Globus pallidus (tissue), 1 donor: ENCODE results near the gene NUBP1.
"Not testable (repeated sequence)": the region's sequence is repeated elsewhere in the genome, so short reads cannot be mapped to it uniquely, and the experiment has no call there.

Experiments used
- DNase-seq: peaks from one replicate; pipeline ENCODE4 v3.0.0-alpha.2; 2015; ENCODE audit warnings: low spot score

NUBP1 gene

GRCh38 chr16:10743610-10744369, at the start of gene NUBP1:
Gene NUBP1 (plus strand): TSS chr16:10743842. CDS start chr16:10743864, 22 bp downstream.
- DNase-seq, result peak; percentile 99

DNA sequence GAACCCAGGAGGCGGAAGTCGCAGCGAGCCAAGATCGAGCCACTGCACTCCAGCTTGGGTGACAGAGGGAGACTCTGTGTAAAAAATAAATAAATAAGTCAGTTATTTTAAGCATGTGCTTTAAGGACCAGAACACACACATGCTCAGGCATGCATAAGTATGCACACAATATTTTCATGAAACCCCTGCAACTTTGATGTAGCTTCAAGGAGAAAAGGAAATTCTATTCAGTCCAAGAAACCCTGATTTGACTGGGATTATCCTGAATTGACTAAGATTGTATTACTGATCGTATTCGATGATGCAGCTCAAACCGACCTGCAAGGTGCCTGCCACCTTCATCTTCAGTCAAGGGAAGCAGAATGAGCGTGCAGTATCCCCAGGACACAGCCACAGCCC, 49.8 kb upstream of the NUBP1 start:
- DNase-seq, result no peak

- no peak for DNase-seq
Measured at GRCh38 chr16:10694306-10694705, 49.3 kb upstream of the NUBP1 start.

DNA sequence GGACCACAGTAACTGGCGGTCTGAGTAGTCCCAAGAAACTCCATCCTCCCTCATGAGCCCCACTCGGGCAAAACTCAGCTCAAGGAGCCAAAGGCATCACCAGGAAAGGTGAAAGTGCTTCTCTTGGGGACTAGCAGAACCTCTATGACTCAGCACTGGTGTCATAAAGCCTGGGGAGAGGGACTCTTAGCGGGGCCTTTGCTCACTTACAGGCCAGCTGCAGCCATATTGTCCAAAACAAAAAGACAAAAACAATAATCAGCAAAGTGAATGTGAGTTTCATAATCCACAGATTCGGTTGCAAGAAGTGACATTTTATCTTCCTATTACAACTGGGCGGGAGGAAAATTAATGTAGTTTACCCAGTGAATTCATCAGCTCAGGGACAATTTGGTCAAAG, 48.8 kb upstream of the NUBP1 start, which contains the start of gene TEKT5:
TEKT5 (minus strand) TSS at position 101 of the 400 bp plus-strand sequence; CDS start at position 44, 57 bp downstream.
- no peak for DNase-seq

- no peak for DNase-seq
Measured at GRCh38 chr16:10699756-10700155, 43.9 kb upstream of the NUBP1 start.

DNA sequence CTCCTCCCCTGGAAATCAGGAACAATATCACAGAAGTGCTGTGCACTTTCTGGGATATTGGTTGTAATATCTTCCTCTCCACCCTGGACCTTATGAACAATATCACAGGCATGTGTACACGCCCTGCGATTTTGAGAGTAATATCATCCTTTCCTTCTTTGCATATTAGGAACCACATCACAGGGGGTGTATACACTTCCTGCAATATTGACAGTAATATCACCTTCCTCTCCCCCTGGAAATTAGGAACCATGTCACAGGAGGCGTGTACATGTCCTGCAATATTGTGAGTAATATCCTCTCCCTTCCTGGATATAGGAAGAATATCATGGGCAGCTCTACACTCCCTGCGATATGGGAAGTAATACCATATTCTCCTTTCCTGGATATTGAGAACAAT, 34.7 kb upstream of the NUBP1 start:
- no peak for DNase-seq

- DNase-seq, result no peak
Measured at GRCh38 chr16:10728003-10728887, 15.4 kb upstream of the NUBP1 start.

GRCh38 chr16:10729104-10730048, 14.3 kb upstream of the NUBP1 start:
- DNase-seq, result no peak

DNA sequence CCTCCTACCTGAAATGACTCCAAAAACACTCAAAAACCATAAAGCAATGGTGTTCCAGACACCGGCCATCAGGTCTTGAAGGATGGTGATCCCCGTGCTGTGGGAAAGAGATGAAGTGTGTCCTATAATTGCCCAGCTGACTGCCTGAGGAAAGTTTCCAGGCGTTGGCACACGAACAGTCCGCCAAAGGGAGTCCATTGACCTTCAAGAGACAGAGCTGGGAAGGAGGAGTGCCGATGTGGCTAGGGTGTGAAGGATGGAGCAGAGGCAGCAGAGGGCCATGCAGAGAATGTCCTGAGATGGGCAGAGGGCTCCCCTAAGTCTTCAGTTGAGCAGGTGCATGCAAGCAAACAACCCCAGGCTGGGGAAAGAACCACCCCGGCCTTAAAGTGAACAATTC, 11.9 kb upstream of the NUBP1 start:
- DNase-seq, result no peak

GRCh38 chr16:10737068-10737625, 6.5 kb upstream of the NUBP1 start:
- DNase-seq, result peak; percentile 69

DNA sequence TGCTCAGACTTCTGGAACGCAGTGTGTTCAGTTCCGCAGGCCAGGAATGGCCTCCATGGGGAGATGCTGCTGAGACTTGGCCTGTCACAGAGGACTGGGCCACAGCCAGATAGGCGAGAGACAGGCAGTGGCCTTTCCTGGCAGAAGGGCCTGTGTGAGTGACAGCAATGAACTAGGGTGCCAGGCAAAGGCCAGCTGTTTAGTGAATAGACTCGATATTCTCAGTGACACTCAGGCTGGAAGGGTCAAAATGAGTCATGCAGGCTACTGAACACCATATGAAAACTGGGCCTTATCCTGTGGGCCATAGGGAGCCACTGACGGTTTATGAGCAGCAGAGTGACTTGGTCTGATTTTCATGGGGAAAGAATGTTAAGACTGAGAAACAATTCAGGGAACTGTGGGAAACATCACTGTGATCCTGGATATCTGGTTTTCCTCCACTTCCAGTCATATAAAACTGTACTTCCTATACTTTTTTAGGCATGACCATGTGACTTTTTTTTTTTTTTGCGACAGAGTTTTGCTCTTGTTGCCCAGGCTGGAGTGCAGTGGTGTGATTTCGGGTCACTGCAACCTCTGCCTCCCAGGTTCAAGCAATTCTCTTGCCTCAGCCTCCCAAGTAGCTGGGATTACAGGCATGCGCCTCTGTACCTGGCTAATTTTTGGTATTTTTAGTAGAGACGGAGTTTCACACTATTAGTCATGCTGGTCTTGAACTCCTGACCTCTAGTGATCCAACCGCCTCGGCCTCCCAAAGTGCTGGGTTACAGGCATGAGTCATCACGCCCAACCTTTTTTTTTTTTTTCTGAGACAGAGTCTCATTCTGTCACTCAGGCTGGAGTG, 5.2 kb upstream of the NUBP1 start:
- DNase-seq, result peak; percentile 89

DNA sequence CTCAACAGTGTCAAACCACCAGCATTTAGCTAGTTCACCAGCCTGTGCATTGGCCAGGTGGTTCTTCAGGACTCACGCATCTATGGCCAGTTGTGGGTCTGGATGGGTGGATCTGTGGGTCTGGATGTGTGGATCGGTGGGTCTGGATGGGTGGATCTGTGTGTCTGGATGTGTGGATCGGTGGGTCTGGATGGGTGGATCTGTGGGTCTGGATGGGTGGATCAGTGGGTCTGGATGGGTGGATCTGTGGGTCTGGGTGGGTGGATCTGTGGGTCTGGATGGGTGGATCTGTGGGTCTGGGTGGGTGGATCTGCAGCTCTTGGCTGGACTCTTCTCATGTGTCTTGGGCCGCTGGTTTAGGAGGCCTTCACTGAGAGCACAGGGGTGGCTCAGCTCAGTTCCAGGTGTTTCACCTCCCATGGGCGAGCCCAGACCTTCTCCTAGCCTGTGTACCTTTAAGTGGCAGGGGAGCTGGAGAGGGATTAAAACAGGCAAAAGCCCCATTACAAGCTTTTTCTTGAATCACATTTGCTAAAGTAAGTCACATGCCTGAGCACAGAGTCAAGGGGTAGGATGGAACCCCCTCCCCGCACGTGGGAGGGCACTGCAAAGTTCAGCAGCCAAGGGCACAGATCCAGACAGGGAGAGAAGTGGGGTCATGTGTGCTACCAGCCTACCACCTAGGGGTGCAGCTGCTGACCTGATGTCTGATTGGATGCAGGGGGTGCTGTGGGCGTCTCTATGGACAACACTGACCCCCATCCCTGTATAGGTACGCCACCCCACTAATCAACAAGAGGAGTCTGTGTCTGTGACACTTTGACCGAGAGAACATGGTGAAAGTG, 3.4 kb upstream of the NUBP1 start:
- DNase-seq, result no peak

- DNase-seq, result no peak
Measured at GRCh38 chr16:10740845-10741208, 2.8 kb upstream of the NUBP1 start.

GRCh38 chr16:10741249-10741648, 2.4 kb upstream of the NUBP1 start:
- not testable (repeated sequence) for DNase-seq

GRCh38 chr16:10741844-10742243, 1.8 kb upstream of the NUBP1 start:
- no peak for DNase-seq

DNA sequence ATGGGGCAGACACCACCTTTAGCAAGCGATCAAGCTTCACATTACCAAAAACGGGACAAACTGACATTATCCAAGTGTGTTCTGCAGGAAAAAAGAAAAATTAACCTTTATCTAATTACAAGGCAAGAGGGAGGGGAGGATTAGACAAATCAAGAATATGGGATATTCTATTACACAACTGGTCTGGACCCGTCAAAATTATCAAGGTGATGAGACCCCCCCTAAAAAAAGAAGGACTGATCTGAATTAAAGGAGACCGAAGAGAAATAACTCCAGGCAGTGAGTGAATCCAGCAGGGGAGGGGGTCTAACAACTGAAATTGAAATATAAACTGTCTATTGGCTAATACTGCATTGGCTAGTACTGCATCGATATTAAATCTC, 424 bp upstream of the NUBP1 start:
- DNase-seq, result no peak

GRCh38 chr16:10744370-10745030, 858 bp downstream of the NUBP1 start:
- no peak for DNase-seq

GRCh38 chr16:10745841-10746240, 2.2 kb downstream of the NUBP1 start:
- DNase-seq, result no peak

GRCh38 chr16:10750793-10751192, 7.2 kb downstream of the NUBP1 start:
- DNase-seq, result no peak
